ENCODE results near the gene POLA2.
"Not testable (repeated sequence)": the region's sequence is repeated elsewhere in the genome, so short reads cannot be mapped to it uniquely, and the experiment has no call there.

POLA2 gene

DNA sequence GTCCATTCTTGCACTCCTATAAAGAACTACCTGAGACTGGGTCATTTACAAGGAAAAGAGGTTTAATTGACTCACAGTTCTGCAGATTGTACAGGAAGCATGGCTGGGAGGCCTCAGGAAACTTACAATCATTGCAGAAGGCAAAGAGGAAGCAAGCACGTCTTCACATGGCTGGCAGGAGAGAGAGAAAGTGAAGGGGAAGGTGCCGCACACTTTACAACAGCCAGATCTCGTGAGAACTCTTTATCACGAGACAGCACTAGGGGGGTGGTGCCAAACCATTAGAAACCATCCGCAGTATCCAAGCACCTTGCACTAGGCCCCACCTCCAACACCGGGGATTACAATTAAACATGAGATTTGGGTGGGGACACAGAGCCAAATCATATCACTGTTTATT is 19.4 kb upstream of the POLA2 start:
- DNase-seq (ENCODE audit: low read depth), result no peak

- no peak for DNase-seq (ENCODE audit: low read depth)
These were observed 18.0 kb upstream of the POLA2 start for GRCh38 chr11:65243797-65244196.

DNA sequence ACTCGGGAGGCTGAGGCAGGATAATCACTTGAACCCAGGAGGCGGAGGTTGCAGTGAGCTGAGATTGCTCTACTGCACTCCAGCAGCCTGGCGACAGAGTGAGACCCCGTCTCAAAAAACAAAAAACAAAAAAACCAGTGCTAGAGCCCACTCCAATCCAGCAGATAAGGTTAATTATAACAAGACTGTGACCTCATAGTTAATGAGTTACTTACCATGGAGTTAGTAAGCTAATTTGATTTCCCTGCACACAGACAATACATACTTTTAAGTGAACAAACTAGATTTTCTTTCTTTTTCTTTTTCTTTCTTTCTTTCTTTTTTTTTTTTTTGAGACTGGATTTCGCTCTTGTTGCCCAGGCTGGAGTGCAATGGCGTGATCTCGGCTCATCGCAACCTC is 16.7 kb upstream of the POLA2 start:
- DNase-seq (ENCODE audit: low read depth), result not testable (repeated sequence)

- no peak for DNase-seq (ENCODE audit: low read depth)
These were observed 15.3 kb upstream of the POLA2 start for GRCh38 chr11:65246506-65246905.

- not testable (repeated sequence) for DNase-seq (ENCODE audit: low read depth)
These were observed 13.5 kb upstream of the POLA2 start for GRCh38 chr11:65248184-65248710.

DNA sequence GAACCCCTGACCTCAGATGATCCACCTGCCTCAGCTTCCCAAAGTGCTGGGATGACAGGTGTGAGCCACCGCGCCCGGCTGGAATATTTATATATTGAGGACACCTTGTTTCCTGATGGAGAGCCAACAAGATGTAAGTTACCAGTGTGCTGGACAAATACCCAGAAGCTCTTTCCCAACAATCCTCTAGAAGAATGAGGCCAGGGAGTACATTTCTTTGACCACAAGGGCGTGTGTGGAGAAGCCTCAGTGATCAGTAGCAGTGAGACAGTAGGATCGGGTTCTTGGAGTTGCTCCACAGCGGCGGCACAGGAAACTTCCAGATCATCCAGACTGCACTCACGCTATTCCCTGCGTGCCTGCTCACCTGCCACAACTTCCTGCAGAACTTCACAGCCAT is 10.3 kb upstream of the POLA2 start:
- DNase-seq (ENCODE audit: low read depth), result no peak

DNA sequence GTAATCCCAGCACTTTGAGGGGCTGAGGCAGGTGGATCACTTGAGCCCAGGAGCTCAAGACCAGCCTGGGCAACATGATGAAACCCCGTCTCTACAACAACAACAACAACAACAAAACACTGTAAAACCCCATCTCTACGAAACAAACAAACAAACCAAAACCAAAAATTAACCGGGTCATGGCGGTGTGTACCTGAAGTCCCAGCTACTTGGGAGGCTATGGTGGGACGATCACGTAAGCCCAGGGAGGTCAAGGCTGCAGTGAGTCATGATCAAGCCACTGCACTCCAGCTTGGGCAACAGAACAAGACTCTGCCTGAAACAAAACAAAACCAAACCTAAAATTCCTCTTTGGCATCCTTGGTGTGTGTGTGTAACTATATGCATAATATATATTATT is 7.0 kb upstream of the POLA2 start:
- DNase-seq (ENCODE audit: low read depth), result no peak

GRCh38 chr11:65258988-65259387 is 2.8 kb upstream of the POLA2 start:
- no peak for DNase-seq (ENCODE audit: low read depth)

DNA sequence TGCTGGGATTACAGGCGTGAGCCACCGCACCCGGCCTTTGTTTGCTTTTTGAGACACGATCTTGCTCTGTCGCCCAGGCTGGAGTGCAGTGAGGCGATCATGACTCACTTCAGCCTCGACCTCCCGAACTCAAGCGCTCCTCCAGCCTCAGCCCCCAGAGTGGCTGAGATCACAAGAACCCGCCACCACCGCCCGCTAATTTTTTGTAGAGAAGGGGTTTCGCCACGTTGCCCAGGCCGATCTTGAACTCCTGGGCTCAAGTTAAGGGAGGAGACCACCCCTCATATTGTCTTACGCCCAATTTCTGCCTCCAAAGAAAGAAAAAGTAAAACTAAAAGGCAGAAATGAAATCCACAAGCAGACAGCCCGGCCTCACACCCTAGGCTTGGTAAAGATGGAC is 1.5 kb upstream of the POLA2 start:
- DNase-seq (ENCODE audit: low read depth), result no peak

- no peak for DNase-seq (ENCODE audit: low read depth)
These were observed 789 bp upstream of the POLA2 start for GRCh38 chr11:65260756-65261590.

DNA sequence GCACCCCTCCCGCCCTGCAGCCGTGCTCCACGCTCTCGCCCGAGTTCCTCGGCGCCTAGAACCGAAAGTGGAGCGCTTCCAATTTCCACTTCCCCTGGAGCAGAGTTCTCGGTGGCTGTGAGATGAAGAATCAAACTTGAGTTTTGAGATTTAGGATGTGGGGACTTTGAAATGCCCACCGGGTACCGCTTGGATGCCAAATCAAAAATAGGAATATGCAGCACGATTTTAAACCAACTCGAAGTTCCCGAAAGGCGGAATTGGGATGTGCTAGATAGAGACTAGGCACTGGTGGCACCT is 569 bp downstream of the POLA2 start:
- no peak for DNase-seq (ENCODE audit: low read depth)

DNA sequence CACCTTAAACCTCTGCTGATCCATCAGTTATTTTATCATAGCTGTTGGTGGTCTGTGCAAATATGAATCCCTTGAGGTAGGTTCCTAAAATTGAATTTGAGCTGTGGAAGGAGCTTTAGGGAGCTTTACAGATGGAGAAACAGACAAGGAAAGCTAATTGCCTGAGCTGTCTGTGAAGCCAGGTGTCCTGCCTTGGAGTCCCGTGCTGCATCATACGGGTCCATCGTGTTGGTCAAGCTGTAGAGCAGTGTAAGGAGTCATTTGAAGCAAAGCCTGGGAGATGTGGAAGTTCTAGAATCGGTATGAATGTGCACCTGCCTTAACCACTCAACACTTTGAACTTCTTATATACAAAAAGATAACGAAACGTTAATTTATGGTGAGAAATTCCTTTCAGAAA is 1.0 kb downstream of the POLA2 start:
- no peak for DNase-seq (ENCODE audit: low read depth)

GRCh38 chr11:65264747-65265146 is 3.0 kb downstream of the POLA2 start:
- DNase-seq (ENCODE audit: low read depth), result not testable (repeated sequence)

DNA sequence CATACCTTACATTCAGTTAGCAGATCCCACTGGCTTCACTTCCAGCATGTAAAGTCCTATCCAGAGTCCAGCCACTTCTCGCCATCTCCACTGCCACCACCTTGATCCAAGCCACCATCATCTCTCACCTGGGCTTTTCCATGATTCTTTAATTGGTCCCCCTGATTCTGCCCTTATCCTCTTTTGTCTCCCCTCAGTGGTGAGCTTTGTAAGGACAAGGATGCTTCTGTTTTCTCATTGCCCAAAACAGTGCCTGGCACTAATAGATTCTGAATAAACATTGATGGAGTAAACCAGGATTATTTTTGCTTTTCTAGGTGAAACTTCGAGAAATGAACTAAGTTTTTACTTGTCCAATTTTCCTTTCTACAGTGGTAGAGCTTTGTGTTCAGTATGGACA is 4.4 kb downstream of the POLA2 start:
- no peak for DNase-seq (ENCODE audit: low read depth)

- no peak for DNase-seq (ENCODE audit: low read depth)
These were observed 13.2 kb downstream of the POLA2 start for GRCh38 chr11:65274735-65275682.

GRCh38 chr11:65275906-65276305 is 14.1 kb downstream of the POLA2 start:
- no peak for DNase-seq (ENCODE audit: low read depth)

GRCh38 chr11:65277631-65278277 is 16.0 kb downstream of the POLA2 start:
- DNase-seq (ENCODE audit: low read depth), result no peak

DNA sequence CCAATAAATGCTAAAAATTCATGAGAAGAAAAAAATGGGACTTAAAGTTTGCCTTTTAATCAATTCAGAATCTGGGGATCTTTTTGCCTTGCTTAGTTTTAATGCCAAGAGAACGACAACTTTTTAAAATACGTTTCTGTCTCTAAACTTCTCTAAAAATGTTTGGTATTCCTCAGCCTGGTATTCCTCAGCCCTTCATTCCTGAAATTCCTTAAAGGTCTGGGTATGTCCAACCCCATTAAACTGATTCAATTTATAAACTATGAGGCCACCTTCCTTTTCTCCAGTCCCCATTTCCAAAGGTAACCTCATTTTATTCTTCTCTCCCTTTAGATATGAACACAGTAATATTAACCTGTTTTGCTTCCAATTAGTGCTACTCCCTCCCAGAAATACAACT is 16.6 kb downstream of the POLA2 start:
- no peak for DNase-seq (ENCODE audit: low read depth)

DNA sequence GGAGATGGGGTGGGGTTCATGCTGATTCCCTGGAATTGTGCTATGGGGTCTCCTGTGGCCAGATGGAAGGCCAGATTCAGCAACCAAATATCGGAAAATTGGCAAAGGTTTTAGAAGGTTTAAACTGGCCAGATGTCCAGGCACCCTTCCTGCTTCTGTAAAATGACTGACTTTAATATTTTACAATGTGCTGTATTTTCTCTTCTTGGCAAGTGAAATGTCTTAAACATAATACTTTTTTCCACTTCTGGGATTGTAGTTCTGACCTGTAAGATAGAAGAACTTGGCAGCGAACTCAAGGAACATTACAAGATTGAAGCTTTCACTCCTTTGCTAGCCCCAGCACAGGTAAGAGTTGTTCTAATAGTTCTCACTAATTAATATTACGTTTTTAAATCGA is 17.5 kb downstream of the POLA2 start:
- no peak for DNase-seq (ENCODE audit: low read depth)

DNA sequence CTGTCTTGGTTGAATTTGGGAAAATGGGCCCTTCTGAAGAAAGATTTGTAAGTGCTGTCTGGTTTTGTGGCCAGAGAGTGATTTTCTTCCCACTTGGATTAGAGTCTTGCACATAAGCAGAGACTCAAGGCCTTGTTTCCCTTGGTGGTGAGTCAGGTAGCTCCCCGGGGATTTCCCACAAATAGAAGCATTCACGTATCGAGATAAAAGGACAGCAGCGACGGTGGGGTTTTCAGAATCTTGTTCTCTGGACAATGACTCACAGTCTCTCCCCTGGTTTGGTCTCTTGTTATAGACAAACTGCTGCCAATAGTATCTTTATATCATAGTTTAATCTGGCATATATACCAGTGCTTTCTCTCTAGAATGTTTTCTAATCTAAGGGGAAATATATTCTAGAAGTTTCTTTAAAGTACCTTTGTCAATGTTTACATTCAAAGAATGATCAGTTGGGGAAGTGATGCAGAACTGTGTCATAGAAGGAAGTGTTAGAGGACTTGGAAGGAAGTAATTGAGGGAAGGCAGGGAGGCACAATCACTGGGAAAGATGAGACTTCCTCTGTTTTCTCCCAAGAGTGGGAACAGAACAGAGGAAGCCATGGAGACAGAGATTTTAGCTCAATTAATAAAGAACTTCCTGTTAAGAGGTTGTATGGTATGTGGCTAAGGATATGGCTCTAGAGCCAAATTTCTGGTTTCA is 18.1 kb downstream of the POLA2 start:
- DNase-seq (ENCODE audit: low read depth), result peak; percentile 9

DNA sequence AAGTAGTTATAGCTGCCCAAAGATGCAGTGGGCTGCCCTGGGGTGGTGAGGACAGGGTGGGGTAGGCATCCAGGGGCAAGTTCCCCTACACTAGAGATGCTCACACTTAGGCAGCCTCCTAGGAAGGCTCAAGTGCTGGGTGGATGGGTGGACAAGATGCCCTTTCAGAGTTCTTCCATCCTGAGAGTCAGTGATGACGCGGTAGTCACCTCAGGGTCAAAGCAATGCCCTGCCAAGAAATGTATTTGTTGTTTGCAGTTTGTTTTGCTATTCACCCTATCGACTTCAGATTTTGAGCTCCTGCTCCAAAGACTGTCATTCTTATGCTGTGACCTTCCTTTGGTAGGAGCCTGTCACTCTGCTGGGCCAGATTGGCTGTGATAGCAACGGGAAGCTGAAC is 18.9 kb downstream of the POLA2 start:
- DNase-seq (ENCODE audit: low read depth), result no peak

DNA sequence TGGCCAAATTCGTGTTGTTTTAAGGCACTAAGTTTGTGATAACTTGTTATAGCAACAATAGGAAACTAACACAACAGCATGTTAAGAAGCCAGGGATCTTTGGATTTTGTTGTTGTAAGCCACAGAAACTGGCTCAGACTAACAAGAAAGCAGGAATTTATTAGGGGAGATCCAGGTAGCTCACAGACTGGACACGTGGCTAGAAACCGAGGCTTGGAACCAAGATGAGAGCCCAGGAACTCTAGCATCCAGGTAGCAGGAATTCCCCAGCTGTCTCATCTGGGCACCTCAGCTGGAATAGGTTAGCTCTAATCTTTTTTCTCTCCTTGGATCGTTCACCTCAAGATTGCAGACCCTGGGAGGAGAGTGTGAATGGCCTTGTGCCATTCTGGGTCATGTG is 24.9 kb downstream of the POLA2 start:
- no peak for DNase-seq (ENCODE audit: low read depth)
